HG02763 (cell line): Measurements from ENCODE around the gene LPIN2.

Experiments used
- ATAC-seq: cut with Tn5 transposase; IDR thresholded peaks from one replicate; pipeline ENCODE4 v1.9.1; 2021; ENCODE audit warnings: mild to moderate bottlenecking, moderate library complexity; ENCODE audit not compliant: unreplicated experiment

Gene LPIN2

GRCh38 chr18:2982452-2983269 is 30.3 kb downstream of the LPIN2 start:
- no peak for ATAC-seq

DNA sequence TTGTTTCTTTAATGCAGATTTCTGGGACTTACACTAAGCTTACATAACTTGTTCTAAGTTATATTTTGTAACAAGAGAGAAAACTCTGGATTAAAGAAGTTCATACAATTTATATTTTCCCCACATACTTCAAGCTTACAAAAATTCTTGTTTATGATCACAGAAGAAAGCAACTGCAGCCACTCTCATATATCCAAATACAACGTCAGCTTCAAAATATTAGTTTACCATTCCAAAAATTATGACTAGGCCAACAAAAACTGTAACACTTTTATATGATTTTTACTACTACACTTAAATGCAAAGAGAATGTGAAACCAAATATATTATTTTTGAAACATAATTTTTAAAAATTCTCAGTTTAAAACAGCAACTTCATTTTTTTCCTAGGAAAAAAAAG is 30.9 kb downstream of the LPIN2 start:
- no peak for ATAC-seq

DNA sequence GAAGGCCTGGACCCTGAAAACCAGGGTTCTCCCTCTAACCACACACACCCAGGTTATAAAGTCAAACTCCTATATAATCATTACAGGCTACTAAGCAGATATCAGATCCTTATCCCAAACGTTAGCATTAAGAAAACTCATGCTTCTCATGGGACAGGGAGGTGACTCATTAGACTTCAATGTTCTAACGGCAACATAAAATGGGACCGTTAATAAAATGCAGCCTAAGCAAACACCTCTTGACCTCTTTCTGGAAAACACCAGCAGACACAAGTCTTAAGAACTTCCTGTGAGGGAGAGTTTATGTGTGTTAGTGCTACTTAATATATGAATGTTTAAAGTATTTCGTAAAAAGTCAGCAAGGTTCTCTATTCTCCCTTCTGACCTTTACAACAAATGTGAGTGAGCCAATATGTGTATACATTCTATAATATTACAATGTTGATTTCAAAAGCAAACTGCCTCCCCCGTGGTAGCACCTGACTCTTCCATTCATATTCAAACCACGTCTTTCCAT is 31.7 kb downstream of the LPIN2 start:
- ATAC-seq, result no peak

- ATAC-seq, result peak; percentile 30
Observed at GRCh38 chr18:2979871-2980790, 32.8 kb downstream of the LPIN2 start.

DNA sequence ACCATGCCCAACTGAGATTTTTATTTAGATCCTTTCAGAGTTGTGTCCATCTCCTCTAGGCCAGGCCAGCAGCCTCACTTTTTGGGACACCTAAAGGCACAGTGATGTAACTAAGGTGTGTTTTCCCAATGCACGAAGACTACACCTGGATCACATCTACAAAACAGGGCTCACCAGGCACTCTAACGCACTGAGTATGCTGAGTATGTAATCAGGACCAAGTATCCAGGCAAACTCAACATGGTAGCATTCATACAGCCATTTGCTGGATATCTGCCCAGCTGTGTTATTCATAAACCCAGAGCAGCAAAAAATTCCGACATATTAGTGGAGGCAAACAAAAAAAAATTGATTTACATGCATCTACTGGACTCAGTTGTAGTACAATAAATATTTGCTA is 33.8 kb downstream of the LPIN2 start:
- no peak for ATAC-seq

DNA sequence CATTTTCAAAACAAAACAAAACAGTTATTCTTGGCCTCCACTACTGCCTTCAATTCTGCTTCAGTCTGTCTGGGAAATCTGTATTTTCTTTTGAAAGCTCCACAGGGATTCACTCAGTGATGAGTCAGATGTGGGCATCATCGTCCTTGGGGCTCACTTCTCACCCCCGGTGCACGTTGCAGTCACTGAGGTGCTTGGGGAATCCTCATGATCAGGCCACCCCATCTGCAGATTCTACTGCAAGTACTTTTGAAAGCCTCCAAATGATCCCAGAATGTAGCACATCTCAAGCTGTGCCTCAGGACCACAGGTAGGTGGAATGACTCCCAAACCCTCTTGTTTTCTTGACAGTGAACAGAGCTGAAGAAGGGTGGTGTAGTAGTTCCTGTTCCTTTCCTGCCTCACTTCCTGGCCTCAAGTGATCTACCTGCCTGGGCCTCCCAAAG is 34.3 kb downstream of the LPIN2 start:
- no peak for ATAC-seq

DNA sequence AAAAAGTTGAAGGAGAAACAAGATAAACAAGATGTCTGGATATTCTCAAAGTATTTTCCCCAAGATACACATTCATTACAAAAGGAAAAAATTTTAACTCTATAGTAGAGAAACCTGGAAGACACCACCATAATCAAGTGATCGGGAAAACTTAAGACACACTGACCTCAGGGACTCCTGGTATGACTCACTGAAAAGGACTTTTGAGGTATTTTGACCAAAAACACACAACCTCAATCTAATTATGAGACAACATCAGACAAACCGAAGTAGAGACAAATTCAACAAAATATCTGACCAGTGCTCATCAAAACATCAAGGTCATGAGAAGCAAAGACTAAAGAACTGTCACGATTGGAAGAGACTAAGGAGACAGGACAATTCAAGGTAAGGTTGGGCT is 34.7 kb downstream of the LPIN2 start:
- ATAC-seq, result no peak

DNA sequence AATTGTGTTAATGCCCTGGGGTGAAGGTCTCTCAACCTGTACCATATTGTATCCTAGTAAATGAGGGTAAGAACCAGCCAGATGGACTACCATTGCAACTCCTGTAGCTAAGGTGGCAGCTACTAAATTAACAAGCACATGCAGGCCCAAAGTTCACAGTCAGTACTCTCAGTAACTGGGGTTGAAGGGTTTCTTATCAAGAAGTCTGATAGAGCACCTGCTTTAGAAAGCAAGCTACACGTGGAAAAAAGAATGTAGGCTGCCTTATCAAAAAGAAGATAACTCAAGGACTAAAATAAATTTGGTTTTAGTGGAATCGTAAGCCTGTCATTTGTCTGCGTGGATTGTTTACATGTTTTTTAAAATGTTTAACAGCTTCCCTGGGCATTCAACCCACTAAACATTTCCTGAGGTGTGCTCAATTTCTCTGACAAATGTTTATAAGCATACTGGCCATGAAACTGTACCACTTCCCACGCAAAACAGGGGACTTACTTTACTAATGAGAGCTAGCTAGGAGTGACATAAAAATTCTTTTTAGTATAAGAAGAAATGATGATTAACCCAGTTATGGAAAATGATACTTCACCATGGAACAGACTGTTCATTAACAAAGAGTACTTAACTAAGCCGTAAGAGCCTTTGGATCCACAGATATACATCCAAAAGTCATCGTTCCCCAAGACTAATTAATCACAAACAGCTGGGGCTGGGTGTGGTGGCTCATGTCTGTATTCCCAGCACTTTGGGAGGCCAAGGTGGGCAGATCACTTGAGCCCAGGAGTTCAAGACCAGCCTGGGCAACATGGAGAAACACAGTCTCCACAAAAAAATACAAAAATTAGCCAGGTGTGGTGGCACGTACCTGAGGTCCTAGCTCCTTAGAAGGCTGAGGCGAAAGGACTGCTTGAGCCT is 36.5 kb downstream of the LPIN2 start:
- no peak for ATAC-seq

DNA sequence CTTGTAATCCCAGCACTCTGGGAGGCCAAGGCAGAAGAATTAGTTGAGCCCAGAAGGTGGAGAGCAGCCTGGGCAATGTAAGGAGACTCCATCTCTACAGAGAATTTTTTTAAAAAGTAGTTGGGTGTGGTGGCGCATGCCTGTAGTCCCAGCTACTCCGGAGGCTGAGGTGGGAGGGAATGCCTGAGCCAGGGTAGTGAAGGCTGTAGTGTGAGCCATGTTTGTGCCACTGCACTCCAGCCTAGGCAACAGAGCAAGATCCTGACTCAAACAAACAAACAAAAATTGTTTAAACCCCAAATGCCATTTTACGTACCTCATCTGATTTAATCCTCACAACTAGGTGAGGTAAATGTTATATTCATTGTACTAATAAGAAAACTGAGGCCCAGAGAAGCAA is 38.2 kb downstream of the LPIN2 start:
- no peak for ATAC-seq

- peak; percentile 82 for ATAC-seq
Observed at GRCh38 chr18:2971741-2972552, 41.0 kb downstream of the LPIN2 start.

- no peak for ATAC-seq
Observed at GRCh38 chr18:2970772-2971659, 41.9 kb downstream of the LPIN2 start.

DNA sequence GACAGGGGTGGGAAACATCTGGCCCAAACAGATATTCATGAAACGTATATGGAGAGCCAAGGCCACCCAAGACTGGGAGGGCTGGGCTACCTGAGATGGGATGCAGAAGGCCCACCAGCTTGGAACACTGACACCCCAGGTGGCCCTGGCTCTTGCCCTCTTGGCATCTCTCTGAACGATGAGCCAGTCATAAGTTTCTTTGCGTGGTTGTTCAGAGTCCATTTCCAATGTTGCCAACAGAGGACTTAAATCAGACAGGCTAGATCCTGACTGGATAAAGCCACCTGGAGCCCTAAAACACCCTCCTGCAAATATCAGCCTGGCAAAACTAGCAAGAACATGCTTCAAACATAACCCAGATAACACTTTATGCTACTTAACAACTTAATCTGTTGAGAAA is 42.6 kb downstream of the LPIN2 start:
- no peak for ATAC-seq

GRCh38 chr18:2969695-2970094 is 43.2 kb downstream of the LPIN2 start:
- no peak for ATAC-seq

DNA sequence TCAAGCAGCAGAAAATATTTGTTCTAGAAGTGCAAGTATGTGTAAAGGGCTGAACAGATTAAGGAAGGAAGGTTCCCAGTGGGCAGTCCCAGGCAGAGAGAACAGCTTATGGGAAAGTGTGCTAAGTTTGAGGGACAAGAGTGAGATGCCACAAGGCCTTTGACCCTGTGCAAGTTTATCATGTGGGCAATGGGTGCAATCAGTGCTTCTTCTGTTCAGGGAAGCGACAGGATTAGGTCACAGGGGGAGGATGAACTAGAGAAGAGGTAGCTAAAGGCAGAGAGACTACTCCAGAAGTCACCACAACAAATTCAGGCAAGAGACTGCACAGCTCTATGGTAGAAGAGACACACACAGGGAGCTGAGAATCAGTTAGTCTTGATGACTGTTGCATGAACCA is 44.3 kb downstream of the LPIN2 start:
- ATAC-seq, result no peak

DNA sequence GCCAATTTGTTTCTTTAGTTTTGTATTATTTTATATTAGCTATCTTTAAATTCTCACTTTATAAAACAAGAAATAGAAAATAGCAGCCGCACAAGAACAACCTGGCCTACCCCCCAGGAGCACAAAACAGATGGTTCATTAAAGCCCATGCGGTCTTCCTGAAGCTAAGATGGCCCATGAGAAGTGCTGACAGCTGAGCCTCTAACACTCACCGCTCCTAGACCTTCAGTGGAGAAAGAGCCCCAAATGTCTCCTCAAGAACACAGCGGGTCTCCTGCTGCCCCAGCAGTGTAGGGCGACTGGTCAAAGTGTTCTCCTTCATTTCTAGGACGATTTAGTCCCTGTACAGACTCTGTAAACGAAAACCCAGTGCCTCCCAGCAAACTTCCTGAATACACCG is 45.1 kb downstream of the LPIN2 start:
- no peak for ATAC-seq

DNA sequence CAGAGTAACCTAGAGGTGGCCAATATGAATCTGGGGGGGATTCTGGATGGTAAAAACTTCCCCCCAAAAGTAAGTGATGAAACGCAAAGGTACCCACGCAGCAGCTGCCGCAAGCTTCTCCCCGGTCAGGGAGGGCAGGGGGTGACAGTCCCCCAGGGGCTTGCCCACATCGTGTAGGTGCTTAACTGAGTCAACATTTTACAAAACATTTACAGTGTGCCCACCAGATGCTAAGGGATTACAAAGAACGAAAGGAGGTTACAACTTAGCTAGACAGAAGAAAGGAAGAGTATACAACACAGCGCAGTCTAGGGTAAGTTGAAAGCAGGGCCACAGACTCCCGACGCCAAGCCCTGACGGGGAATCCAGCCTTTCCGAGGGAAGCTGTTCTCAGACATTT is 45.6 kb downstream of the LPIN2 start:
- ATAC-seq, result no peak

DNA sequence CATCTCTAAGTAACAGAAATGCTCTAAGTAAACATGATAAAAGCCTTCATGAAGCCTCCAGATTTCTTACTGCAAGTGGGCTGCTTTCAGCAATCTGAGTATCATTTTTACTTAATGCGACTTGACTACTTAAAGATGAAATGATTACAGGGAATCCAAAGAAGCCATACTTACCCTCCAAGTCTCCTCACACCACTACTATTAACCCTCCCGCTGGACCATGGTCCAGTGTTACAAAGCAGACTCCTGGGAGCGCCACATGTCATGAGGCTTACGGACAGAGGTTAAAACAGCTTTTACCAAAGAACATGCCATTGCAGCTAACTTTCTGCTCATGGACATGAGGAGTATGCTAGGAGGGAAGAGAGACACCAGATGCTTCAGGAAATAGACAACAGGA is 46.4 kb downstream of the LPIN2 start:
- no peak for ATAC-seq

GRCh38 chr18:2965797-2966196 is 47.1 kb downstream of the LPIN2 start:
- ATAC-seq, result no peak
